HFF-Myc (cell line): ENCODE data around the gene MAN2C1.
"Not testable (repeated sequence)": the region's sequence is repeated elsewhere in the genome, so short reads cannot be mapped to it uniquely, and the experiment has no call there.

Experiments
- DNase-seq: peaks from one replicate; pipeline ENCODE4 v3.0.0-alpha.2; 2011; ENCODE audit warnings: low read depth; ENCODE audit errors: extremely low read depth
- H3K4me3 ChIP-seq: replicated peaks from 2 replicates; pipeline ENCODE4 v1.5.1; 2011; ENCODE audit warnings: low read depth, mild to moderate bottlenecking, control low read depth, low read length
- TF ChIP-seq, protein P1 (sequence below): IDR thresholded peaks from 2 replicates; pipeline ENCODE4 v1.5.1; 2012; ENCODE audit warnings: mild to moderate bottlenecking, low read depth, low read length, control low read depth; ENCODE audit errors: missing control alignments

The MAN2C1 gene

DNA sequence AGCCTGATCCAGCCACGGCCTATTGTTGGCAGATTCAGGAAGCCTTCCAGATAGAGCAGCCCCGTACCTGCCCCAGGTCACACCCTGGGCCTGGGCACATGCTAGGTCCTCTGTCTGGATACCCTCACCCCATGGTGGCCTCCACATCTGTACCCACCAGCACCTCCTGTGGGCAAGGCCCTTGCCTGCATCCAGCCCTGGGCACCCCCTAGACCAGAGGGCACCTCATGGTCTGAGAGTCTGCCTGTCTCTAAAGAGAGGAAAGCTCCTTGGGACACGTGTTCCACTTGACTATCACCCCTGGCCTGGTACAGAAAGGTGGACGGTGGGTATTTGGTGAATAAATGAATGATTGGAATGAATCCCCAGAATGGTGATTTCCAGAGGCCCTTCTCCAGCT is 41.4 kb downstream of the MAN2C1 start:
- H3K4me3 ChIP-seq, result no peak overlapping the region
- no peak for DNase-seq
- TF ChIP-seq, protein P1, sequence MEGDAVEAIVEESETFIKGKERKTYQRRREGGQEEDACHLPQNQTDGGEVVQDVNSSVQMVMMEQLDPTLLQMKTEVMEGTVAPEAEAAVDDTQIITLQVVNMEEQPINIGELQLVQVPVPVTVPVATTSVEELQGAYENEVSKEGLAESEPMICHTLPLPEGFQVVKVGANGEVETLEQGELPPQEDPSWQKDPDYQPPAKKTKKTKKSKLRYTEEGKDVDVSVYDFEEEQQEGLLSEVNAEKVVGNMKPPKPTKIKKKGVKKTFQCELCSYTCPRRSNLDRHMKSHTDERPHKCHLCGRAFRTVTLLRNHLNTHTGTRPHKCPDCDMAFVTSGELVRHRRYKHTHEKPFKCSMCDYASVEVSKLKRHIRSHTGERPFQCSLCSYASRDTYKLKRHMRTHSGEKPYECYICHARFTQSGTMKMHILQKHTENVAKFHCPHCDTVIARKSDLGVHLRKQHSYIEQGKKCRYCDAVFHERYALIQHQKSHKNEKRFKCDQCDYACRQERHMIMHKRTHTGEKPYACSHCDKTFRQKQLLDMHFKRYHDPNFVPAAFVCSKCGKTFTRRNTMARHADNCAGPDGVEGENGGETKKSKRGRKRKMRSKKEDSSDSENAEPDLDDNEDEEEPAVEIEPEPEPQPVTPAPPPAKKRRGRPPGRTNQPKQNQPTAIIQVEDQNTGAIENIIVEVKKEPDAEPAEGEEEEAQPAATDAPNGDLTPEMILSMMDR, result no peak

DNA sequence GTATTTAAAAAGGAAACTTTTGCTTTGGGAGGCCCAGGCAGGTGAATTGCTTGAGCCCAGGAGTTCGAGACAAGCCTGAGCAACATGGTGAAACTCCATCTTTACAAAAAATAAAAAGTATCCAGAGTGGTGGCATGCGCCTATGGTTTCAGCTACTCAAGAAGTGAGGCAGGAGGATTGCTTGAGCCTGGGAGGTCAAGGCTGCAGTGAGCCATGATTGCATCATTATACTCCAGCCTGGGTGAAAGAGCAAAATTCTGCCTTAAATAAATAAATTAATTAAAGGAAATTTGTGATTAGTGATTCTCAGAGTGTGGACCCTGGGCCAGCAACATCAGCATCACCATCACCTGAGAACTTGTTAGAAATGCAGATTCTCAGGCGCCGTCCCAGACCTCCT is 42.5 kb downstream of the MAN2C1 start:
- no peak for DNase-seq
- H3K4me3 ChIP-seq, result no peak overlapping the region

DNA sequence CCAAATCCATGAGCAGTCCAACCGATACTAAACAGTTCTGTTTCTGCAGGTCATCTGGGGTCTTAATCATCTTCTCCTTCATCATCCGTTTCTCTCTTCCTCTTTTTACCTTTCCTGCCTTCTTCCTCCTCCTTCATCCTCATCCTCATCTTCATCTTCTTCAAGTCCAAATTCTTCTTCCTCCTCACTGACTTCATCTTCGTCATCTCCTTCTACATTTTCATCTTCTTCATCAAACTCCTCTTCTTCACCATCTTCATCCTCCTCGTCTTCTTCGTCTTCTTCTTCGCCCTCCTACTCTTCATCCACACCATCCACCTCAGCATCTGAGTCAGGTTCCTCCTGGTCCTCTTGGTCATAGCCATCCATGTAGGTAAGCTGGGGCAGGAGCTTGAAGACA is 46.7 kb downstream of the MAN2C1 start:
- TF ChIP-seq, protein P1, result no peak
- no peak for DNase-seq
- no peak overlapping the region for H3K4me3 ChIP-seq

More for the DNA sequence above, 42.5 kb downstream of the MAN2C1 start:
- TF ChIP-seq, protein P1, result no peak

DNA sequence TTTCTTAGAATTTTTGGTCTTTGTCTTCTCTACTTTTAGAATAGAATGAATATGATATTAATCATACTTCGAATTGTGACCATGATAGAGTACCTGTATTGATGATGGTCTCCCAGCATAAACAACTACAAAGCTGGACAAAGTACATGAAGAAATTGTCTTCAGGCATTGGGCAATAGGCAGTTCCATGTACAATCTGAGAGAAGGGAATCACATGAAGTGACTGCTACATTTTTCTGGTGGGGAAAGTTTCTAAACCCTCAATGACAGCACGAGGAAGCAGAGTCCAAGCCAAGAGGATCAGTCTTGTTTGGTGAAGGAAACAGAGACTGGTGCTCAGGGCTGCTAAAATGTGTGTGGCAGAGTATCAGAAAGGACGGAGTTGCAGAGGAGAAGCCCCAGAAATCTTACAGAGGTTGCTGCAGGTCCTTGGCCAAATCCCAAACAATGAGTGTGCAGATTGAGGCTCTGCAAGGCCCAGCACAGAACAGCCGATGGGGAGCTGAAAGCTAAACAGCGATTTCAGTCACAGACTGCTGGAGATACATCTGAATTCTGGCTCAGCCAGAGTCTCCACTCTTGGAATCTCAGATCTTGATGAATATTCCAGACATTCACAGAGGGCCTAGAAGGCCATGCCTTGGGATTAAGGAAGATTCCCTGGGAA is 49.0 kb downstream of the MAN2C1 start:
- DNase-seq, result not testable (repeated sequence)

DNA sequence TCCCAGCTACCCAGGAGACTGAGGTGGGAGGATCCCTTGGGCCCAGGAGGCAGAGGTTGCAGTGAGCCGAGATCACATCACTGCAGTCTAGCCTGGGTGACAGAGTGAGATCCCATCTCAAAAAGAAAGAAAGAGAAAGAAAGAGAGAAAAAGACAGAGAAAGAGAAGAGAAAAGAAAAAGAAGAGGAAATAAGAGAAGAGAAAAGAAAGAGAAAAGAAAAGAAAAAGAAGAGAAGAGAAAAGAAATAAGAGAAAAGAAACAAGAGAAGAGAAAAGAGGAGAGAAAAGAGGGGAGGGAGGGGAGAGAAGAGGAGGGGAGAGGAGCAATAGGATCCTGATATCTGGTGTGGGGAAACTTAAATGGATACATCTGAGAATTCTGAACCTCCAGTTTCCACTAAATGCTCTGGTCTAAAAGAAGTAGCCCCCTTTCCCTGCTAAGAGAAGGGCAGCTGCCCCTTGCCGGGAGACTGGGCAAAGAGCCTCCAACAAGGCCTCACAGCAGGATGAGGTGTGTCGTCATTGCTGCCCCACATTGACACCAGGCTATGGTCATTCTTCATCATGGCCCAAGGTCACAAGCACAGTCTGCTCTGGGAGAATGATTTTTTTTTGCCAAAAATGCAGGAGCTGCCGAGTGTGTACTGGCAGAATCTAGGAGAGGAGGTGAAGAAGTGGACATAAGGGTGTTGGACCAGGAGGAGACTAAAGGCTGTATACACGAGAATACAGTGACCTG is 53.7 kb downstream of the MAN2C1 start:
- TF ChIP-seq, protein P1, result no peak
- no peak for DNase-seq
- H3K4me3 ChIP-seq, result no peak overlapping the region

More for the DNA sequence above, 49.0 kb downstream of the MAN2C1 start:
- H3K4me3 ChIP-seq, result not testable (repeated sequence)

DNA sequence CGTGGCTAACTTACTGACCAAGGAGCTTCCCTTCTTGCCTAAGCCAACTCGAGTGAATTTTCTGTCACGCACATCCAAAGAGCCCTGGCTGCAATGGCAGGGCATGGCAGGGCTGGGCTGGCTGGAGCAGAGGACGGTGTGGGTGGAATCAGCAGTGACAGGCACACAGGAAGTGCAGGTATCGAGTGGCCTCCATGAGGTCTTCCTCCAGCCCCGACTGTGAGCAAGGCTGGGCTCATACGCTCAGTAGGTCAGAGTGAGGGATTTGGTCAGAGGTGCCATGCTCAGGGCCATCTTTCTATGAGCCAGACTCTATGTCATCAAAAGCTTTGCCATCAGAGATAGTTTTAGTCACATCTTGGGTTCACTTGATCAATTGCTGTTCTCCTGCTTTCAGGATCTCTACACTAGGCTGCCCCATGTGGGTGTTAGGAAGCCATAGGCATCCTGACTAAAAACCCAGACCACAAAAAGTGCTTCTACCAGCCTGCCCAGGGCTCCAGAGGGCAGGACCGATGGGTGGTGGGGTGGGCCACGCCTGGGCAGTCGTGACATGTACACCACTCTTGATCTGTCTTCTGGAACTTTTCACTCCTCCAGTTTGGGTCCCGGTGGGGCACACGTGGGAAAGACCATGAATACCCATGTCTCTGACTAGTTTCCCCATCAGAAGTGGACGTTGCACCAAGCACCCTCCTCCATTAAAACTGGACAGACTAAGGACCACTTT is 55.1 kb downstream of the MAN2C1 start:
- TF ChIP-seq, protein P1, result no peak
- no peak for DNase-seq
- no peak overlapping the region for H3K4me3 ChIP-seq

DNA sequence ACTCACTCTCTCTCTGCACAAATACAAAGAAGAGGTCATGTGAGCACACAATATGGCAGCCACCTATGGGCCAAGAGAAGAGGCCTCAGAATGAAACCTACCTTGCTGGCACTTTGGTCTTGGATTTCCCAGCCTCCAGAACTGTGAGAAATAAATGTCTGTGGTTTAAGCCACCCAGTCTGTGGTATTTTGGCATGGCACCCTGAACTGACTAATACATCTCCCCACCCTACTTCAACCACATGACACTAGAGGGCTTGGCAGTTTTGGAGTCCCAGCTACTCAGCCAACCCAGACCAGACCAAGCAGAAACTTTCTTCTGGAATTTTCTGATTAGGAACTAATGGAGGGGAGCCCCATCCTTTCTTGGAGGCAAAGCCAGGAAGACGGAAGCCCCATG is 55.9 kb downstream of the MAN2C1 start:
- DNase-seq, H3K4me3 ChIP-seq: not testable (repeated sequence)
